GM19238 (cell line): ENCODE measurements around the gene OCIAD2.
"Not testable (repeated sequence)": the region's sequence is repeated elsewhere in the genome, so short reads cannot be mapped to it uniquely, and the experiment has no call there.

Source experiments
- DNase-seq: peaks from one replicate; pipeline ENCODE4 v3.0.0; 2011; ENCODE audit warnings: low spot score; ENCODE audit not compliant: insufficient read length

Gene OCIAD2

GRCh38 chr4:48854982-48855381 lies 51.6 kb downstream of the OCIAD2 start:
- DNase-seq: no peak

DNA sequence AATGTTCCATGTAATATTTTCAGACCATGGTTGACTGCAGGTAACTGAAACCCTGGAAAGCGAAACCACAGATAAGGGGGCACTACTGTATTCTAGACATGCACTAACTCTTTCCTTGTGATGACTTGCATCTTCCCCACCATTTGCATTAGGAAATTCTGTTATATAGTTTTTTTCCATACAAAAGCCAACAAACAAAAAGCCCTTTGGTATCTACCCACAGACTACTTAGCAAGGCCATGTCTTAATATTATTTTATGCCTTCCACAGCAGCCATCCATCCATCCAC lies 52.2 kb downstream of the OCIAD2 start:
- DNase-seq: no peak

DNA sequence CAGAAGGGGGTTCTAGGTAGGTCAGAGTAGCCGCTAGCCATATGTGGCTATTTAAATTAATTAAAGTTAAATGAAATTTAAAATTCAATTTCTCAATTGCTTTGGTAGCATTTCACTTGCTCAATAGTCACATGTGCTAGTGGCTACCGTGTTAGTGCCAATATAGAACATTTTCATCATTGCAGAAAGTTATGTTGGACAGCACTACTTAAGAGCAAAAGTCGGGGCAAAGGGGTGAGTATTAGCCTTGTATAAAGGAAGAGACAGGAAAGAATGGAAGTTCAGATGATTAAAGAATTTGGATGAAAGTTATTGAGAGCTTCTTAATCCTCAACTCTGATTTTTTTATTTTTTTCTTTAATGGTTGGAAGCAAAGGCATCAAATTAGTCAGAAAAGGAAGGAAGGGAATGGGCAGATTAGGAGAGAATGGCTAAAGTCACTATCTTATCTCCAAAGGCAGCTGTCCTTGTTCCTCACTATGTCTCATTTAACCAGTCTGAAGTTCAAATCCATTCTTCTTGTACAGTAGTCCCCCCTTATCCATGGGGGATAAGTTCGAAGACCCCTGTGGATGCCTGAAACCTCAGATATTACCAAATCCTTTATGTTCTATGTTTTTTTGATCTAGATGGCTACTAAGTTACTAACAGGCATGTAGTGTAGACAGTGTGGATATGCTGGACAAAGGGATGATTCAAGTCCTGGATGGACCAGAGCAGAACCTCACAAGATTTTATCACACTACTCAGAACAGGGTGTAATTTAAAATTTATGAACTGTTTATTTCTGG lies 52.8 kb downstream of the OCIAD2 start:
- DNase-seq: no peak

GRCh38 chr4:48851651-48852050 lies 54.9 kb downstream of the OCIAD2 start:
- DNase-seq: no peak

- DNase-seq: not testable (repeated sequence)
Observed at GRCh38 chr4:48848799-48849198, 57.8 kb downstream of the OCIAD2 start.

DNA sequence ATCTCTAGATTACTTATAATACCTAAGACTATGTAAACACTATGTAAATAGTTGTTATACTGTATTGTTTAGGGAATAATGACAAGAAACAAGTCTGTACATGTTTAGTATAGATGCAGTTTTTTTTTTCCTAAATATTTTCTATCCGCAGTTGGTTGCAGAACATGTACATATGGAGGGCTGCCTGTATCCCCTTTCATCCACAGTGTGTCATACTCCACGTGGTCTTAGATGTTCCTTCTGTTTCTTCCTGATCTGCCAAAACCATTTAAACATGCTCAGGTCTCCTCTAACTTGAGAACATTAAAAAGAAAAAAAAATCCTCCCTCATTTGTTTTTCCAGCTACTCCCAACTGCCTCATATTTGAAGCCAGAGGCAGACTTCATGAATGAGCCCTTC lies 61.7 kb downstream of the OCIAD2 start:
- DNase-seq: no peak

DNA sequence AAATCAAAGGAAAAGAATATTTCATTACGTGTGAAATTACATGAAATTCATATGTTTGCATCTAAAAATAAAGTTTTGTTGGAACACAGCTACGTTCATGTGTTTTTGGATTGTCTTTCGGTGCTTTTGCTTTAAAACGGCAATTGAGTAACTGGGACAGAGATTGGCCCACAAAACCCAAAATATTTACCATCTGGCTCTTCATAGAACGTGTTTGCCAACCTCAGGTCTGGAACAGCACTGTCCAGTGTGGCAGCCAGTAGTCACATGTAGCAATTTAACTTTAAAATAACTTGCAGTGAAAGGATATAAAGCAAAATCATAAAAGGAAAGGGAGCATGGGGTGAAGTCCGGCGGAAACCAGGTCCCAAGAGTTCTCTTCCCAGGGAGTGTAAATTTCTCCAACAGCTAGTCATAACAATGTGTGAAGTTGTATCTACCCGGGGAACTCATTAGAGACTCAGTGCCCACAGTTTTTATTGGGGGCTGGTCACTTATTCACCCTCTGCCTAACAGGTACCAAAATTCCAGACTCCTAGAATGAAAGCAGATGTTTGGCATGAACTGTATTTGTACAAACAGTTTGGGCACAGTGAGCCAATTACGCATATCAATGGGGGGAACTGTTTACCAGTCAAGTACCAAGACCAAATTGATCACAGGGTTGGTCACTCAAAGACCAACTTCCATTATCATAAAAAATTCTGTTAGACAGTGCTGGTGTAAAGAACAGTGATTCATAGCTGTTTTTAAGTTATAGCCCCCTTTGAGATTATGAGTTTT lies 65.3 kb downstream of the OCIAD2 start:
- no peak for DNase-seq

GRCh38 chr4:48836658-48837057 lies 69.9 kb downstream of the OCIAD2 start:
- no peak for DNase-seq
